WTC11 (cell line): ENCODE data around the gene PI4KA. TPM values are rescaled to one million over a fixed set of nuclear protein-coding genes. Genes with fewer than 3 reads are reported as not detected.

Source experiments
- ATAC-seq: fragments of 200-7000 bp; cut with Tn5 transposase; 2 replicates; pipeline ENCODE4 v1.10.0; 2021; ENCODE audit warnings: mild to moderate bottlenecking, moderate library complexity
- CTCF ChIA-PET: fragments of 300-600 bp; sonication (Branson Sonifier 250); formaldehyde crosslinking; loops from one replicate; lab custom pipeline; 2021; ENCODE audit warnings: antibody characterized with exemption; lab: Charles Lee
- POLR2A ChIA-PET: fragments of 350-600 bp; sonication (Branson Sonifier 250); formaldehyde crosslinking; loops from one replicate; lab custom pipeline; 2021; ENCODE audit warnings: antibody characterized with exemption; lab: Charles Lee
- DNase-seq: peaks from one replicate; pipeline ENCODE4 v3.0.0; 2021; ENCODE audit warnings: low spot score
- H3K27ac Mint-ChIP-seq: 2 replicates; pipeline ENCODE4 v1.8.0; 2021; ENCODE audit warnings: mixed read lengths
- H3K27me3 Mint-ChIP-seq: 2 replicates; pipeline ENCODE4 v1.8.0; 2021; ENCODE audit warnings: low read depth, mild to moderate bottlenecking, moderate library complexity, mixed read lengths
- H3K36me3 Mint-ChIP-seq: 2 replicates; pipeline ENCODE4 v1.8.0; 2021; ENCODE audit warnings: mixed read lengths
- H3K4me1 Mint-ChIP-seq: 2 replicates; pipeline ENCODE4 v1.8.0; 2022; ENCODE audit warnings: mixed read lengths
- H3K4me3 Mint-ChIP-seq: 2 replicates; pipeline ENCODE4 v1.8.0; 2021; ENCODE audit warnings: mild to moderate bottlenecking, moderate library complexity, mixed read lengths
- H3K9me3 Mint-ChIP-seq: 2 replicates; pipeline ENCODE4 v1.8.0; 2021; ENCODE audit warnings: mixed read lengths
- FOXJ3 ChIP-seq: sonication (generic); formaldehyde crosslinking; IDR thresholded peaks from 2 replicates; pipeline ENCODE4 v1.9.0; 2021; ENCODE audit warnings: missing genetic modification reagents, mild to moderate bottlenecking, borderline replicate concordance
- IRF2 ChIP-seq: sonication (generic); formaldehyde crosslinking; IDR thresholded peaks from 2 replicates; pipeline ENCODE4 v1.8.0; 2022; ENCODE audit warnings: low read depth, missing genetic modification reagents, borderline replicate concordance
- NR1H2 ChIP-seq: sonication (generic); formaldehyde crosslinking; IDR thresholded peaks from 2 replicates; pipeline ENCODE4 v1.9.0; 2021; ENCODE audit warnings: mild to moderate bottlenecking, moderate library complexity, missing genetic modification reagents
- SOX15 ChIP-seq: fragments of 250-450 bp; sonication (Bioruptor Pico); IDR thresholded peaks from 2 replicates; pipeline ENCODE4 v1.9.0; 2021; ENCODE audit warnings: mild to moderate bottlenecking
- USF2 ChIP-seq: sonication (generic); formaldehyde crosslinking; IDR thresholded peaks from 2 replicates; pipeline ENCODE4 v1.8.1; 2023; ENCODE audit warnings: mild to moderate bottlenecking, missing genetic modification reagents, moderate library complexity
- ZNF396 ChIP-seq: fragments of 250-450 bp; sonication (Bioruptor Pico); IDR thresholded peaks from 2 replicates; pipeline ENCODE4 v1.8.0; 2021; ENCODE audit warnings: mild to moderate bottlenecking, moderate library complexity, borderline replicate concordance
- total RNA-seq: library from RNA; stranded (reverse); gene quantifications from 3 replicates; pipeline ENCODE4 v1.2.3, GENCODE V29; 2021
- TF ChIP-seq, protein P1 (sequence below): fragments of 250-450 bp; sonication (Bioruptor Pico); conservative IDR thresholded peaks from 2 replicates; pipeline ENCODE4 v1.9.0; 2021; ENCODE audit warnings: mild to moderate bottlenecking
- TF ChIP-seq, protein P2 (sequence below): sonication (generic); formaldehyde crosslinking; IDR thresholded peaks from 2 replicates; pipeline ENCODE4 v1.8.1; 2022; ENCODE audit warnings: mild to moderate bottlenecking, missing genetic modification reagents, moderate library complexity, borderline replicate concordance
- TF ChIP-seq, protein P3 (sequence below): fragments of 250-450 bp; sonication (Bioruptor Pico); IDR thresholded peaks from 2 replicates; pipeline ENCODE4 v1.9.0; 2021; ENCODE audit warnings: mild to moderate bottlenecking

PI4KA gene
- total RNA-seq, 1 experiment from 2014 or later: 45.5 TPM

DNA sequence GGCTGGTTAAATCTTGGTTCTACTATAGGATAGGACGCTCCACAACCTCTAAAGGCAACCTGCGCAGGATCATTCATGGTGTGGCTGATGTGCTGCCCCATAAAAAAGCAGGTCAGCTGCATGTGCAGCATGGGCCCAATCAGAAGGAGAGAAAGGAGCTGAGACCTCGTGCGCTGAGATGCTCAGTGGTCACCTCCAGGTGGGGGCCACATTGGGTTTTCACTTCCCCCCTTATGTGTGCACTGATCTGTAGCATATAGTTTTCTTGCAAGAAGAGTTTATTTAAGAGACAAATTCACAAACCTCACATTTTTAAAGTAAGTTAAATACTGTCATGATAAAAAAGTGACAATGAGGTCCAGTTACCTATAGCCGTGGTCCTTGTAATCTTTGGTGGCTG is 60.4 kb downstream of the PI4KA start:
- no peak overlapping the region for H3K4me3 Mint-ChIP-seq
- POLR2A ChIA-PET: no interaction called here
- H3K27me3 Mint-ChIP-seq: no peaks in the 10 kb centered on the region
- CTCF ChIA-PET: interaction anchor here (1.4 kb wide), 1 partner anchor 88 kb away, joined by 3 read pairs; no protein-coding TSS in a partner anchor
- no peak overlapping the region for H3K27ac Mint-ChIP-seq
- H3K9me3 Mint-ChIP-seq: no peaks in the 10 kb centered on the region
- no peak for DNase-seq
- H3K4me1 Mint-ChIP-seq: no peaks in the 10 kb centered on the region
- H3K36me3 Mint-ChIP-seq: peaks cover 17% of the 10 kb centered on the region
- TF ChIP-seq, protein P1, sequence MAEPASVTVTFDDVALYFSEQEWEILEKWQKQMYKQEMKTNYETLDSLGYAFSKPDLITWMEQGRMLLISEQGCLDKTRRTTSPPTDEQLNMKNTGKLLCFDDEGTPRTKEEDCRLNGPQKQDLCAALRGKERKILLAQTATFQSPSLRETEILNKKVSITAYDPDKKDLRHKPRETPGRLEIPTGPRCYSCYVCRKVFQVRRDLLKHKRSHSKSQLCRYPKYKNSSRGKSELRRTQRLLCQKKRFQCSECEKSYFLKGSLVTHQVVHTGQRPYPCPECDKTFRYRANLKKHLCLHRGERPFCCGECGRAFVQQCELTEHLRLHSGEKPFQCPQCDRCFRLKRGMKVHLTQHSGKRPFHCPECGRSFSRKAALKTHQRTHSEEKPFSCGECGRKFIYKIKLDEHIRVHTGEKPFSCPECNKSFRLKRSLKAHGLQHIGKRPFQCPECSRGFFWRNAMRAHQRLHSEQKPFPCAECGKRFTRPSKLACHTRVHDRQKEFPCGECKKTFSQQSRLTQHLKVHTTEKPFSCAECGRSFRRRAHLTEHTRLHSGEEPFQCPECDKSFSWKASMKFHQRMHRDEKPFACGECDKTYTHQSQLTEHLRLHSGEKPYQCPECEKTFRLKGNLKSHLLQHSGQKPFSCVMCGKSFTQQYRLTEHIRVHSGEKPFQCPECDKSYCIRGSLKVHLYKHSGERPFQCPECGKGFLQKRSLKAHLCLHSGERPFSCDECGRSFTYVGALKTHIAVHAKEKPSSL (CRISPR knock-in tag): no peak
- no peak for TF ChIP-seq USF2 (CRISPR knock-in tag)
- no peak for TF ChIP-seq ZNF396 (CRISPR knock-in tag)
- TF ChIP-seq, protein P2, sequence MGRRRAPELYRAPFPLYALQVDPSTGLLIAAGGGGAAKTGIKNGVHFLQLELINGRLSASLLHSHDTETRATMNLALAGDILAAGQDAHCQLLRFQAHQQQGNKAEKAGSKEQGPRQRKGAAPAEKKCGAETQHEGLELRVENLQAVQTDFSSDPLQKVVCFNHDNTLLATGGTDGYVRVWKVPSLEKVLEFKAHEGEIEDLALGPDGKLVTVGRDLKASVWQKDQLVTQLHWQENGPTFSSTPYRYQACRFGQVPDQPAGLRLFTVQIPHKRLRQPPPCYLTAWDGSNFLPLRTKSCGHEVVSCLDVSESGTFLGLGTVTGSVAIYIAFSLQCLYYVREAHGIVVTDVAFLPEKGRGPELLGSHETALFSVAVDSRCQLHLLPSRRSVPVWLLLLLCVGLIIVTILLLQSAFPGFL (CRISPR knock-in tag): no peak
- no peak for ATAC-seq

- no peak overlapping the region for H3K4me3 Mint-ChIP-seq
- H3K9me3 Mint-ChIP-seq: no peaks in the 10 kb centered on the region
- H3K27me3 Mint-ChIP-seq: no peaks in the 10 kb centered on the region
- no peak overlapping the region for H3K27ac Mint-ChIP-seq
- CTCF ChIA-PET: no interaction called here
- TF ChIP-seq USF2 (CRISPR knock-in tag) (no peak), NR1H2 (no peak)
- no peaks in the 10 kb centered on the region for H3K4me1 Mint-ChIP-seq
- ATAC-seq: no peak
- H3K36me3 Mint-ChIP-seq: peaks cover 16% of the 10 kb centered on the region
- DNase-seq: no peak
- POLR2A ChIA-PET: no interaction called here
Measured at GRCh38 chr22:20796731-20797130, 61.9 kb downstream of the PI4KA start.

DNA sequence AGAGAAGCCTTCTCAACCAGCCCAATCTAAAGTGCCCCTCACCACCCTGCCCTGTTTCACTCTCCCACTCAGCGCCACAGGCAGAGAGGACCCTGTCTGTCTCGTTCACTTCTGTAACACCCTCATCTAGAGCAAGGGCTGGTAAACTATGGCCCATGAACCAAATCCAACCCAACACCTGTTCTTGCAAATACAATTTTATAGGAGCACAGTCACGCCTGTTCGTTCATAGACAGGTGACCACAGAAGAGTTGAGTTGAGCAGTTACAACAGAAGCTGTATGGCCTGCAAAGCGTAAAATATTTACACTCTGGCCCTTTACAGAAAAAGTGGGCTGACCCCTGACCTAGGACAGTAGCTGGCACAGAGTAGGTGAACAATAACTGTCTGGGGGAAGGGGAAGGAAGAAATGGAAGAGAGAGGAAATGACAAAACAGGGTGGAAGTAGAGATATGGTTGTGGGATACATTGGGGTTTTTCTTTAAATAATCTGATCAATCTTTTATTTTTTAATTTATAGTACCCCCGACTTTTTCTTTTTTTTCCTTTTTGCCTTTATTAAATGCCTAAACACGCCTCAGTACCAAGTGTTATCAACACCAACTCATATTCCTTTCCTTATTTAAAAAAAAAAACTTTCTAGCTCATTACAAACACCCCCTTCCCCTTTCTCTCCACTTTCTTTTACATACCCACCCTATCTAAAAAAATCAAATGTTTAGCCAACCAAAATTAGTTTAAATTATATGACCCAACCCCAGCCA is 63.8 kb downstream of the PI4KA start:
- POLR2A ChIA-PET: no interaction called here
- TF ChIP-seq IRF2 (CRISPR knock-in tag) (no peak), FOXJ3 (CRISPR knock-in tag) (no peak), SOX15 (CRISPR knock-in tag) (no peak)
- TF ChIP-seq, protein P3, sequence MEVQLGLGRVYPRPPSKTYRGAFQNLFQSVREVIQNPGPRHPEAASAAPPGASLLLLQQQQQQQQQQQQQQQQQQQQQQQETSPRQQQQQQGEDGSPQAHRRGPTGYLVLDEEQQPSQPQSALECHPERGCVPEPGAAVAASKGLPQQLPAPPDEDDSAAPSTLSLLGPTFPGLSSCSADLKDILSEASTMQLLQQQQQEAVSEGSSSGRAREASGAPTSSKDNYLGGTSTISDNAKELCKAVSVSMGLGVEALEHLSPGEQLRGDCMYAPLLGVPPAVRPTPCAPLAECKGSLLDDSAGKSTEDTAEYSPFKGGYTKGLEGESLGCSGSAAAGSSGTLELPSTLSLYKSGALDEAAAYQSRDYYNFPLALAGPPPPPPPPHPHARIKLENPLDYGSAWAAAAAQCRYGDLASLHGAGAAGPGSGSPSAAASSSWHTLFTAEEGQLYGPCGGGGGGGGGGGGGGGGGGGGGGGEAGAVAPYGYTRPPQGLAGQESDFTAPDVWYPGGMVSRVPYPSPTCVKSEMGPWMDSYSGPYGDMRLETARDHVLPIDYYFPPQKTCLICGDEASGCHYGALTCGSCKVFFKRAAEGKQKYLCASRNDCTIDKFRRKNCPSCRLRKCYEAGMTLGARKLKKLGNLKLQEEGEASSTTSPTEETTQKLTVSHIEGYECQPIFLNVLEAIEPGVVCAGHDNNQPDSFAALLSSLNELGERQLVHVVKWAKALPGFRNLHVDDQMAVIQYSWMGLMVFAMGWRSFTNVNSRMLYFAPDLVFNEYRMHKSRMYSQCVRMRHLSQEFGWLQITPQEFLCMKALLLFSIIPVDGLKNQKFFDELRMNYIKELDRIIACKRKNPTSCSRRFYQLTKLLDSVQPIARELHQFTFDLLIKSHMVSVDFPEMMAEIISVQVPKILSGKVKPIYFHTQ (CRISPR knock-in tag): no peak
- no peaks in the 10 kb centered on the region for H3K4me1 Mint-ChIP-seq
- H3K27me3 Mint-ChIP-seq: no peaks in the 10 kb centered on the region
- ATAC-seq (no peak), DNase-seq (no peak)
- H3K9me3 Mint-ChIP-seq: no peaks in the 10 kb centered on the region
- no peak overlapping the region for H3K27ac Mint-ChIP-seq
- H3K4me3 Mint-ChIP-seq: no peak overlapping the region
- CTCF ChIA-PET: interaction anchor here (1.0 to 2.4 kb wide), 5 partner anchors 9 to 226 kb away, joined by 3 to 28 read pairs (median 8); no protein-coding TSS in a partner anchor
- peaks cover 15% of the 10 kb centered on the region for H3K36me3 Mint-ChIP-seq
